GM20000 (cell line): ENCODE measurements around the gene YPEL2.

Experiments
- DNase-seq: peaks from one replicate; pipeline ENCODE4 v3.0.0; 2012; ENCODE audit warnings: low spot score
- TF ChIP-seq, protein P1 (sequence below): IDR thresholded peaks from 2 replicates; pipeline ENCODE4 v1.5.1; 2012; ENCODE audit warnings: mild to moderate bottlenecking, control low read depth; ENCODE audit errors: extremely low read depth, missing control alignments

The YPEL2 gene

DNA sequence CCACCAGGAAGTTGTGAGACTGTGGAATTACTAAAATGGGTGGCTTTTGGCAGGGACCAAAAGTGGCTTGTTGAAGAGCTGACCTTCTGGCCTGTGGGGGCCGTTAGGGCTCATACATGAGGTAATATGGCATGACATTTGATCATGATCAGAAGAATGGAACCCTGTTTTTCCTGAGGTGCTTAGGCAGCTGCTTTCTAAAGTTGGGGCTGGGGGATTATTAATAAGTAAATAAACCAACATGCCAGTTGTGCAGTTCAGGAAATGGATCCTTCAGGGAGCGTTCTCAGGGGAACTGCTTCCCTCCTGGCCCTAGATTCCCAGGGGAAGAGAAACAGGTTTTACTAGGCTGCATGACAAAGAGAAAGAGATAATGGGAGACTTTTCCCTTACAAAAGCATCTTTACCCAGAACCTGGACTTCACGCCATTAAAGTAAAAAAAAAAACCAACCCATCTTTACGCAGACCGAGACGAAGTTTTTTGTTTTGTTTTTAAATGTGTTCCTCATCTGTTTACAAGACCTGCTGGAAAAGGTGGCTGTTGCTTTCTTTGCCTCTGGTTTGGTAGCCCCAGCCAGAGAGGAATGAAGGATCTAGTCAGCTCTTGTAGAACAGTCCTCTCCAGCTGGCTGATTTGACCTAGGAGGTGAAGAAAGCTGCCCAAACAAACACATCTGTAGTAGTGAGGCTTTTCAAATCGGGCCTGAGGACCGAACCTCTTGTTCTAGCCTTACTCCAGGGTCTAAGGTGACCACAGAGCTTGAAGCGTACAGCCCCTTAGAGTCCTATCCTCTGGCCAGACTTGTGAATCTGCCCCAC lies 22.7 kb downstream of the YPEL2 start:
- DNase-seq = no peak
- TF ChIP-seq, protein P1, sequence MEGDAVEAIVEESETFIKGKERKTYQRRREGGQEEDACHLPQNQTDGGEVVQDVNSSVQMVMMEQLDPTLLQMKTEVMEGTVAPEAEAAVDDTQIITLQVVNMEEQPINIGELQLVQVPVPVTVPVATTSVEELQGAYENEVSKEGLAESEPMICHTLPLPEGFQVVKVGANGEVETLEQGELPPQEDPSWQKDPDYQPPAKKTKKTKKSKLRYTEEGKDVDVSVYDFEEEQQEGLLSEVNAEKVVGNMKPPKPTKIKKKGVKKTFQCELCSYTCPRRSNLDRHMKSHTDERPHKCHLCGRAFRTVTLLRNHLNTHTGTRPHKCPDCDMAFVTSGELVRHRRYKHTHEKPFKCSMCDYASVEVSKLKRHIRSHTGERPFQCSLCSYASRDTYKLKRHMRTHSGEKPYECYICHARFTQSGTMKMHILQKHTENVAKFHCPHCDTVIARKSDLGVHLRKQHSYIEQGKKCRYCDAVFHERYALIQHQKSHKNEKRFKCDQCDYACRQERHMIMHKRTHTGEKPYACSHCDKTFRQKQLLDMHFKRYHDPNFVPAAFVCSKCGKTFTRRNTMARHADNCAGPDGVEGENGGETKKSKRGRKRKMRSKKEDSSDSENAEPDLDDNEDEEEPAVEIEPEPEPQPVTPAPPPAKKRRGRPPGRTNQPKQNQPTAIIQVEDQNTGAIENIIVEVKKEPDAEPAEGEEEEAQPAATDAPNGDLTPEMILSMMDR = no peak

DNA sequence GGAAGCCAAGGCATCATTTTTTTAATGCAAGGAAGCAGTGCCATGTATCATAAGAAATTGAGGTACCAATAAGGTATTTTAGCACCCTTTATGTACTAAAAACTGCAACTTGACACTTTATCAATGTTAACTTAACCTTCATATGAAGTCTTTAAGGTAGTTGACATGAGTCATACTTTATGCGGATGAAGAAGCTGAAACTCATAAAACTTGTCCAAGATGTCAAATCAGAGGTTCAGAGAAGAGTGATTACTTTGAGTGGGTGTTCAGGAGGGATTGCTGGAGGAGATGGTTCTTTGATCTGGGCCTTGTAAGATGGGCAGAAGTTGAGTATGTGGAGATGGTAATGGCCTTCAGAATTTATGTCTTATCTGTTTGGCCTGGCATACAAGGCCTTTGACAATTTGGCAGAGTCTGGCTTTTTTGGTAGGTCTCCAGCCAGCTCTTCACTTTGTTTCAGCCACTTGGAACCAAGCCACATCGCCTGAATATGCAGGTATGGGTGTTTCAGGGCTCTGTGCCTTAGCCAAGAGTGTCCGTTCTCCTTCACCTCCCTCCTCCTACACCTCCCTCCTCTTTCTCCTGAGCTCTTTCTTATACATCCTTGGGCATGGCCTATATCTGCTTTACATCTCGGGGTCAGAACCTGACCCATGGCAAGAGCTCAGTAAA lies 23.7 kb downstream of the YPEL2 start:
- TF ChIP-seq, protein P1 = no peak
- DNase-seq = no peak

DNA sequence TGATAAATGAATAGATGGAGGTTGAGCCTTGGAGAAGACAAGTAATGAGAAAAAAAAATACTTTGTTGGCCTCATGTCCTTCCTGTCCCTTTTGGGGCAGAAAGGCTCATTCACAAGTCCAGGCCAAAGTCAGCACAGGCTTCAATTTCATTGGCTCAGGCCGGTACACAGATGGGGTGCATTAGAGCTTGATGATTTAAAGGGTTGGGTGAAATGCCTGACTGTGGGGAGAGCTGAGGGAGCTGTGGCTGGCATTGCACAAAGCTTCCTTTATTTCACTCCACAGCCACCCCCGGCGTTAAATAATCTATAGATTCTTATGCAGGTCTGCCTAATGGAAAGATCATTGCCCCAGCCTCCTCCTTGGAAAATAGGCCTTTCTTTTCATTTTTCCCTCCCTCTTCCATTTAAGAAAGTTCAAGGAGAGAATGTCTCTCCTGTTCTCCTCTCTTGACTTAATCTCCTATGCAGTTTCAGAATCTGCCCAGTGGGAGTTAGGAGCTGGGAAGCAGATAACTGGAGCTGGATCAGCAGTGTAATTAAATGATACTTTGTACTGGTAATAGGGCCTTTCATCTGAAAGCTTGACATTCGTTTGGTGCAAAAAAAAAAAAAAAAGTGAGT lies 24.4 kb downstream of the YPEL2 start:
- no peak for DNase-seq
- TF ChIP-seq, protein P1 = no peak

DNA sequence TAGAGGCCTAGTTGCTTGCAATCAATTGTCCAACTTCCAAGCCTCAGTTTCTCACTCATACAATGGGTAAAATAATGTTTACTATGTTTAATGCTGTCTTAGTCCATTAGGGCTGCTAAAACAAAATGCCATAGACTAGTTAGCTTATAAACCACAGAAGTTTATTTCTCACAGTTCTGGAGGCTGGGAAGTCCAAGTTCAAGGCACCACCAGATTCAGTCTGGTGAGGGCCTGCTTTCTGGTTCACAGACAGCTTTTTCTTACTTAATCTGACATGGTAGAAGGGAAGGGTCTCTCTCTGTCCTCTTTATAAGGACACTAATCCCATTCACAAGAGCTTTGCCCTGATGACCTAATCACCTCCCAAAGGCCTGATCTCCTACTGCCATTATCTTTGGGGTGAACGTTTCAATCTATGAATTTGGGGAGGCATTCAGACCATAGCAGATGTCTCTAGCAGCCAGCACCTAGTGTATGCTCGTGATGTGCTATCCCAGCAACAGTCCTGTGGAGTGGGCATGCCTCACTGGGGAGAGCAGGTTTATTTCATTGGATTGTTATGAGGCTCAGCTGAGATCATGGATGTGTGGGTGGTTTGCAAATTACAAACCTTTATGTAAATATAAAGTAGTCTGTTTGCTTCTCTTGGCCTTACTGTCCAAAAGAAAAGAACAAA lies 25.2 kb downstream of the YPEL2 start:
- DNase-seq = no peak
- TF ChIP-seq, protein P1 = no peak

DNA sequence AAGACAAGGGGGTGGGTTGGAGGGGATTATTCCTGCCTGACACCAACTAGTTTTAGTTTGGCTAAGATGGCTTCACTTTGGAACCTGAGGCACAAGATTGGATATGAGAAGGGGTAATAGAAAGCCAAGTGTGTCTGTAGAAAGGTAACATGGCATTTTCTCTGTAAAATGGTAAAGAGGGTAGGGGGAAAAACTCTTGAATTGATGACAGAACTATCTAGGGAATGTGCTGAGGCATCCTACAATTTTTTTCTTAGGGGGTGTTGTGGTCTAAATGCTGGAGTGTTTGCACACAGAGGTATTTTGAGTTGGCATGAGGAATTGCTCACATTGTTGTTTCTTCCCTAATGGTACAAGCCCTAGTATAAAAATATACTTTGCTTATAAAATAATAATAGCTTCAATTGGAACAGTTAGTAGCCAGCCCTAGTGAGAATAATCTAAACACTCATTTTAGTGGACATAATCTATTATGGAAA lies 25.8 kb downstream of the YPEL2 start:
- TF ChIP-seq, protein P1 = no peak
- DNase-seq = no peak

DNA sequence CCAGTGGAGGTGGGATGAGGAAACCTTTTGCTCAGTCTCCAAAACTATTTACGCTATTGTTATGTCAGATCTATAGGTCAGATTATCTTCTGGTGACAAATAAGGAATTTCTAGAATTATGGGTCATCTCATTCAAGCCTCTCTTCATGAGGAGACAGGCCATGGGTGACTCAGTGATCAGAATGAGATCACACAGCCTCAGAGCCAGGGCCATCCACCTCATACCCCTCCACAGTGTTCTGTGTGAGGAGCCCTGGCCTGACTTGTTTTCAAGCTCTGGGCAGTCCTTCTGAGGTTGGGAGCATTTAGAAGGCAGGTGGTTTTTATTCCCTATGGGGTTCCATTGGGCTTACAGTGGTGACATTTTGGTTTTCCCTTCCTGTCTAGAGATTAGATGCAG lies 26.5 kb downstream of the YPEL2 start:
- TF ChIP-seq, protein P1 = no peak
- DNase-seq = no peak

DNA sequence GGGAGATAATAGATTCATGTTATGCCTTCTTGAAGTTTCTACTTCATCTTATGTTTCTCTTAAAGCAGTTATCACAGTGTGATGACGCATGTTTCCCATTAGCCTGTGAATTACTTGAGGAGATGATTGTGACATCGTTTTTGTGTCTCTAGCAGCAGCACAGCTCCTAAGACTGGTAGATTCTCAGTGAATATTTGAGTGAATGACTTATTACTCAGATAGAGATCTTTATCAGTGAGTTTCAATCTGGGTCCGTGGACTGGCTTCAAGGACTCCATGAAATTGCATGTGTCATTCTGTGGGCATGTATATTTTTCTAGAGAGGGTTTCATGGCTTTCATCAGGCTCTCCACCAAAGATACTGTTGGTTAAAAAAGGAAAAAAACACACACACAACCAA lies 29.9 kb downstream of the YPEL2 start:
- TF ChIP-seq, protein P1 = no peak
- DNase-seq = no peak
